Skin of body (tissue), 2 donors: ENCODE results near the gene SHB. TPM values are rescaled to one million over a fixed set of nuclear protein-coding genes. Genes with fewer than 3 reads are reported as not detected.

ENCODE experiments used
- DNase-seq: peaks from one replicate; lab custom pipeline; 2025; lab: John Stamatoyannopoulos, UW
- total RNA-seq: library from RNA; depleted of rRNA; stranded (reverse); fragments of >200 nt; gene quantifications from one replicate; pipeline ENCODE4 v1.2.3, GENCODE V29; 2014

SHB gene
- total RNA-seq, 1 donor from 2014 or later = 10.9 TPM

GRCh38 chr9:38088006-38088925 lies 19.2 kb upstream of the SHB start:
- peak; percentile 12 for DNase-seq

GRCh38 chr9:38086496-38086895 lies 17.5 kb upstream of the SHB start:
- DNase-seq = no peak

GRCh38 chr9:38085308-38085707 lies 16.3 kb upstream of the SHB start:
- no peak for DNase-seq

- DNase-seq = no peak
Observed at GRCh38 chr9:38084556-38084880, 15.5 kb upstream of the SHB start.

GRCh38 chr9:38083858-38084555 lies 15.0 kb upstream of the SHB start:
- DNase-seq = no peak

- DNase-seq = no peak
Observed at GRCh38 chr9:38082446-38083287, 13.6 kb upstream of the SHB start.

- no peak for DNase-seq
Observed at GRCh38 chr9:38081356-38082108, 12.5 kb upstream of the SHB start.

- DNase-seq = peak; percentile 12
Observed at GRCh38 chr9:38079461-38080031, 10.5 kb upstream of the SHB start.

- no peak for DNase-seq
Observed at GRCh38 chr9:38075272-38075671, 6.2 kb upstream of the SHB start.

- no peak for DNase-seq
Observed at GRCh38 chr9:38074441-38074961, 5.5 kb upstream of the SHB start.

GRCh38 chr9:38073882-38074281 lies 4.9 kb upstream of the SHB start:
- no peak for DNase-seq

GRCh38 chr9:38071470-38072134 lies 2.6 kb upstream of the SHB start:
- DNase-seq = no peak

GRCh38 chr9:38067859-38068681 lies 957 bp downstream of the SHB start:
- DNase-seq = no peak

GRCh38 chr9:38066914-38067858 lies 1.8 kb downstream of the SHB start:
- DNase-seq = peak; percentile 28

GRCh38 chr9:38066197-38066913 lies 2.7 kb downstream of the SHB start:
- no peak for DNase-seq

GRCh38 chr9:38065369-38066075 lies 3.5 kb downstream of the SHB start:
- DNase-seq = no peak
